ENCODE measurements around the gene PHF20.
"Not testable (repeated sequence)": the region's sequence is repeated elsewhere in the genome, so short reads cannot be mapped to it uniquely, and the experiment has no call there.

Gene PHF20

GRCh38 chr20:35739294-35740163 is 32.3 kb upstream of the PHF20 start:
- DNase-seq, result no peak

- DNase-seq, result peak; percentile 99
Observed at GRCh38 chr20:35741892-35742740, 29.7 kb upstream of the PHF20 start, which contains the start of gene RBM39. RBM39 (minus strand) TSS chr20:35742260; CDS start chr20:35740874, 1,386 bp downstream.

GRCh38 chr20:35742741-35743523 is 28.9 kb upstream of the PHF20 start:
- DNase-seq, result no peak

- DNase-seq, result no peak
Observed at GRCh38 chr20:35743693-35744491, 27.9 kb upstream of the PHF20 start.

DNA sequence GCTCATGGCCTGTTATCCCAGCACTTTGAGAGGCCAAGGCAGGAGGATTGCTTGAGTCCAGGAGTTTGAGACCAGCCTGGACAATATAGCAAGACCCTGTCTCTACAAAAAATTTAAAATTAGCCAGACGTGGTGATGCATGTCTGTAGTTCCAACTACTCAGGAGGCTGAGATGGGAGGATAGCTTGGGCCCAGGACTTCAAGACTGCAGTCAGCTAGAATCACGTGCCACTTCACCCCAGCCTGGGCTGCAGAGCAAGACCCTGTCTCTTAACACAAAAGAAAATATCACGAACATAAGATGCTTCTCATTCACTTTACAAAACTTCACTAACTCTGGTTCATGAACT is 27.3 kb upstream of the PHF20 start:
- not testable (repeated sequence) for DNase-seq

GRCh38 chr20:35750611-35751010 is 21.2 kb upstream of the PHF20 start:
- DNase-seq, result no peak

DNA sequence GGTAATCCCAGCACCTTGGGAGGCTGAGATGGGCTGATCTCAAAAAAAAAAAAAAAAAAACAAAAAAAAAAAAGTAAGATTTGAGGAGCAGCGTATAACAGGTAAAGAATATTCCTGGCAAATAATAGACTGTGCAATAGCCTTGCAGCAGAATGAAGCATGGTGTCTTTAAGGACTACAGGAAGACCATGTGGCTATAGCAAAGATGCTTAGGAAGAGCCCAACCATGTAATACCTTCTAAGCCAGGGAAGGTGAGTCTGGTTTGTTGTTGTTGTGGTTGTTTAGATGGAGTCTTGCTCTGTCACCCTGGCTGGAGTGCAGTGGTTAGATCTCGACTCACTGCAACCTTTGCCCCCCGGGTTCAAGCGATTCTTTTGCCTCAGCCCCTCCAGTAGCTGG is 15.4 kb upstream of the PHF20 start:
- DNase-seq, result no peak

DNA sequence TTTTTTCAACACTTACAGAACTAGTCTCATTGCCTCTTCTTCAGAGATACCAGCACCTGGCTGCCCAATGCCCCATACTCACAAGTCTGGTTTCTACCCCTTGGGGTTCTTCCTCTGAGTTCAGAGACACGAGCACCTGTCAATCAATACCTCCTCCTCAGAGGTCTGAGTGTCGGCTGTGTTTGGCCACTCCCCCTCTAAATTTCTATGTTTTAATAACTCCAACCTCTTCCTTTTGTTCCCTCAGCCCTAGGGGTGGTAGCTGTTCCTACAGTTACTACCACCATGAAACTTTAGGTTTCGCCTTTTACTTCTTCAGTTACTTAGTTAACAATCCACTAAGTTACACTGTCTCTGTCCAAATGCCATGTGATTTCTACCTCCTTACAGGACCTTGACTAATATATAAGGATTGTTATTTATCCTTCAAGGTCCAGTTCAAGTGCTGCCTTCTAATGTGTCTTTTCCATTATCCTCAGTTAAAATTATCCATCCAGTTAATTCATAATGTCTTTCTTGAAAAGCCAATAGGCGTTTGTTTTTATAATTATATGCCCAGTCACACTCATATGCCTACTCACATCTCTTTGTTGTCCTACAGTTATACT is 14.6 kb upstream of the PHF20 start:
- DNase-seq, result no peak

- not testable (repeated sequence) for DNase-seq
Observed at GRCh38 chr20:35761548-35761947, 10.3 kb upstream of the PHF20 start.

DNA sequence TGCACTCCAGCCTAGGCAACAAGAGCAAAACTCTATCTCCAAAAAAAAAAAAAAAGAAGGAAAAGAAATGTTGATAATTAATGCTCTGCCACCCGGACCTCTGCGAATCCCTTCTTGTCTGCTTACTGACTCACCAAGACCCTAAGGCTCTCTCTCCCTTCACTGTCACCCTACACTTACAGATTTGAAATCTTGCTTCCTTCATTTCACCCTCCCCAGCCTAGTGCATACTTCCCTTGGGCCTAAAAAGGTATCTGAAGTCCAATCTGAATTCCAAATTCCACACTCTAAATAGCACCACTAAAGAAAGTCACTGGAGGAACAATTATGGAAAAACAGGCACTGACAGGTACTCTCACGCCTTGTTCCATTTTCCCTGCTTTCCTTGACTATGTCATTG is 9.4 kb upstream of the PHF20 start:
- DNase-seq, result no peak

DNA sequence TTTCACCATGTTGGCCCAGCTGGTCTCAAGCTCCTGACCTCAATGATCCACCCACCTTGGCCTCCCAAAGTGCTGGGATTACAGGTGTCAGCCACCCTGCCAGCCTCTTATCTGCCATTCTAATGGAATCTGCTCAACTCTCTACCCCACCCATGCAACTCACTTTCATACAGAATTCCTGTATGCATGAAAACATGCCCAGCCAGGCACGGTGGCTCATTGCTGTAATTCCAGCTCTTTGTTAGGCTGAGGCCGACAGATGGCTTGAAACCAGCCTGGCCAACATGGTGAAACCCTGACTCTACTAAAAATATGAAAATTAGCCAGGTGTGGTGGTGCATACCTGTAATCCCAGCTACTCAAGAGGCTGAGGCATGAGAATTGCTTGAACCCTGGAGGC is 6.9 kb upstream of the PHF20 start:
- not testable (repeated sequence) for DNase-seq

DNA sequence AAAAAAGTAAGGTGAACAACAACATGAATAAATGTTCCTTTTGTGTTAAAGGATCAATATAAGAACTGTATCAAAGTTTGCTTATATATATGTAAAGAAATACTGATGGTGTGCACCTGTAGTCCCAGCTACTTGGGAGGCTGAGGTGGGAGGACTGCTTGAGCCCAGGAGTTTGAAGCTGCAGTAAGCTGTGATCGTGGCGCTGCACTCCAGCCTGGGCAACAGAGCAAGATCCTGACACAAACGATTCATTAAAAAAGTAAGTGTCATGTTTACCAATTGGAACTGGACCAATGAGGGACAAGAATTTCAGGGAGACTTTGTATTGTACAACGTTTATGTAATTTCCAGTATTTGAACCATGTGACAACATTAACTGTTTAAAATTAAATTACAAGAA is 5.0 kb upstream of the PHF20 start:
- DNase-seq, result no peak

GRCh38 chr20:35767683-35768481 is 3.9 kb upstream of the PHF20 start:
- peak; percentile 50 for DNase-seq

- peak; percentile 23 for DNase-seq
Observed at GRCh38 chr20:35768731-35769664, 2.8 kb upstream of the PHF20 start.

DNA sequence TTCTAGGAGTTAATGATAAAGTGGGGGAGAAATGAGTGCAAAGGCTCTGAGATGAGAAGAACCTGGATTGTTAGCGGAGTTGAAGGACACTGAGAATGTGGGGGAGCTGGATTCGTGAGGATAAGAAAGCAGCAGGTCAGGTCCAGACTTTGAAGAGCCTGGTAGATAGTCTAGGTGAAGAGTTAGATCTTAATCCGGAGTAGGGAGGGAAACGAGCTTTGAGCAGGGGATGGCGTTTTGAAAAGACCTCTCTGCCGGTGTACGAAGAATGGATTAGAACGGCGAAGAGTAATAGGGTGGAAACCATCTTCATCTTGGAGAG is 487 bp upstream of the PHF20 start:
- DNase-seq, result no peak

DNA sequence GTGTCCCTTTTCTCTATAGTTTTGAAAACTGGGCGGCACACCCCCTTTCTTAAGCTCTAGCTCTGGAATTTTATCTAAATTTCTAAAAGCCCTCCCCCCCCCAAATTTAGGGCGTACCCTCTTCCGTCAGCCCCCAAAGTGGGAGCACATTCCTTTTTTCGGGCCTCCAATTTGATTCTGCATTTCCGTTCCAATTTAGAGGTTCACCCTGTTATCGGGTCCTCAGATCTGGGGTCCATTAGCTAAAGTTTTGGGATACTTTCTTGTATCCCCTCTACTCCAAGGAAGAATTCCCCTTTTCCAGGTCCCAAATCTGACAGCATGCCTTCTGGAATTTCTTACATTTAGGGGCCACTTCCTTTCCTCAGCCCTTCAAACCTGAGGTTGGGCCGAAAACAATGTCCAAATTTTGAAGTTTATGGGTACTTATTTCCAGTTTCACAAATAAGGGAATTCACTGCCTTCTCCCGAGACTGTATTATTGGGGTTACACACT is 796 bp downstream of the PHF20 start:
- DNase-seq, result no peak

- DNase-seq, result peak; percentile 10
Observed at GRCh38 chr20:35773154-35773751, 1.4 kb downstream of the PHF20 start.

DNA sequence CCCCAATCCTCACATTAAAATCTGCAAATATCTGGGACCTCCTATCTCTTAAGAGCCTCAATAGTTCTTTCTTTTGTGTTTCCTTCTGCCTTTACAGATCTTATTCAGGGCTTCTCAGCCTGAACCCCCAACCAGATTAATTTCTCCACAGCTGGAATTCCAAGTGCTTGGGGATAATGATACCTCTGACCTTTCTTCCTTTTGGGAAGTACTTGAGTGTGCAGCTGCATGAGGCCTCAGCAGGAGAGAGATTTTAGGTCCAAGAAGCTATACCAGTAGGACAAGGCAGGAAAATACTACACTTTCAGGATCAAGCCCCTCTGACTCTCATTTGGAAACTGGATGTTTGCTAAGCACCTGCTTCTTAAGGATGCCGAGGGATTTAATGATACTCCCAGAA is 2.6 kb downstream of the PHF20 start:
- DNase-seq, result no peak

DNA sequence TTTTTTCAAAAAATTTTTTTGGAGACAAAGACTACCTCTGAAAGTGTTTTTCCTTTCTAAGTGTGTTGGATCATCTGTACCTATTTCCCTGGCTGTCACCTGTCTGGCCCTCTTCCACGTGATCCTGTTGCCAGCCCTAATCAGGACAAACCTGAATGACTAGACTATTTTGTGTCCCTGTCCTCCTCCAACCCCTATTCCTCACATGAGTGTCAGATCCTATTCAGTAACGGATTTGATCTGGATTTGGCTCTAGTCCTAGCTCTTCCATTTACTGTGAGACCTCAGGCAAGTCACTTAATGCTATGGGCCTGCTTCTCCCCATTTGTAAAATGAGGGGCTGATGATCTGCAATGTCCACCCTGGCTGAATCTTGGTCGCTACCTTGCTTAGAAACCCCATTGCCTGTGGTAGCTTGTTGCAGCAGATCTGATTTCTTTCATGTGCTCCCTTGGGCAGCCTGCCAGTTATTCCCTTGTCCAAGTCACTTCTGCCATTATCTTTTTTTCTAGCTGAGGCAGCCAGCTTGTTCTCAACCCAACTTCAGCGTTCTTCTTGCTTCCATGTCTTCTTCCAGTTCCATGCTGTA is 4.8 kb downstream of the PHF20 start:
- no peak for DNase-seq
